NCI-H1092 (cell line): ENCODE results near the gene TCHHL1.

Experiments used
- DNase-seq: peaks from one replicate; lab custom pipeline; 2025; lab: John Stamatoyannopoulos, UW

The TCHHL1 gene

GRCh38 chr1:152038871-152039270 is 50.0 kb downstream of the TCHHL1 start:
- no peak for DNase-seq

GRCh38 chr1:152036267-152037216 is 52.3 kb downstream of the TCHHL1 start, which contains the start of gene S100A11:
Gene S100A11 (minus strand): TSS chr1:152037004. CDS start chr1:152036915, 89 bp downstream.
- DNase-seq = no peak

GRCh38 chr1:152035539-152036266 is 53.2 kb downstream of the TCHHL1 start:
- no peak for DNase-seq

- DNase-seq = no peak
These were observed 54.0 kb downstream of the TCHHL1 start for GRCh38 chr1:152034654-152035538.

GRCh38 chr1:152034324-152034653 is 54.6 kb downstream of the TCHHL1 start:
- no peak for DNase-seq
